Panc1 (cell line): ENCODE data around the gene PATJ. TPM values are rescaled to one million over a fixed set of nuclear protein-coding genes. Genes with fewer than 3 reads are reported as not detected.

ENCODE experiments used
- ATAC-seq: fragments of 200-7000 bp; cut with Tn5 transposase; 2 replicates; pipeline ENCODE4 v1.9.1; 2020; ENCODE audit warnings: mild to moderate bottlenecking, moderate library complexity
- BruUV-seq: library from RNA; stranded (reverse); fragments of 400-500 nt; replicated peaks from 2 replicates; lab custom pipeline; 2021; lab: Mats Ljungman, UMichigan
- CTCF ChIA-PET: fragments of 300-600 bp; sonication (Branson Sonifier 250); formaldehyde crosslinking; loops from one replicate; lab custom pipeline; 2022; ENCODE audit warnings: antibody characterized with exemption; lab: Charles Lee
- POLR2A ChIA-PET: fragments of 300-600 bp; sonication (Branson Sonifier 250); formaldehyde crosslinking; loops from one replicate; lab custom pipeline; 2022; ENCODE audit warnings: antibody characterized with exemption; lab: Charles Lee
- DNase-seq: peaks from one replicate; pipeline ENCODE4 v3.0.0-alpha.2; 2010; ENCODE audit warnings: low read depth, low spot score
- H3K27ac ChIP-seq: 2 replicates; pipeline ENCODE4 v1.5.1; 2011; ENCODE audit warnings: mild to moderate bottlenecking, low read length, inconsistent platforms
- H3K27me3 ChIP-seq: fragments of 200-500 bp; sonication (Bioruptor generic); 2 replicates; pipeline ENCODE4 v1.6.0; 2014; ENCODE audit warnings: low read length, inconsistent platforms; ENCODE audit not compliant: control insufficient read depth, insufficient read depth
- H3K36me3 ChIP-seq: fragments of 200-500 bp; sonication (Bioruptor generic); 2 replicates; pipeline ENCODE4 v1.5.1; 2014; ENCODE audit warnings: inconsistent platforms, mild to moderate bottlenecking, low read length, moderate library complexity; ENCODE audit not compliant: control insufficient read depth, insufficient read depth
- H3K4me1 ChIP-seq: 2 replicates; pipeline ENCODE4 v1.5.1; 2011; ENCODE audit warnings: inconsistent platforms, mild to moderate bottlenecking, low read length, moderate library complexity; ENCODE audit not compliant: control insufficient read depth, insufficient read depth
- H3K4me3 ChIP-seq, 2 experiments: 2 replicates each; pipeline ENCODE4 v1.5.1; 2011 to 2012; ENCODE audit warnings: low read depth in 2 of 2, low read length in 2 of 2, mild to moderate bottlenecking in 2 of 2, inconsistent platforms in 1 of 2, moderate library complexity in 1 of 2
- H3K9me3 ChIP-seq: fragments of 200-500 bp; sonication (Bioruptor generic); 2 replicates; pipeline ENCODE4 v1.5.1; 2014; ENCODE audit warnings: low read depth, mild to moderate bottlenecking, inconsistent platforms, low read length, moderate library complexity; ENCODE audit not compliant: control insufficient read depth, insufficient read depth
- CTCF ChIP-seq: fragments of 450-650 bp; IDR thresholded peaks from 2 replicates; pipeline ENCODE4 v1.5.1; 2017; ENCODE audit warnings: mild to moderate bottlenecking
- POLR2AphosphoS5 ChIP-seq: IDR thresholded peaks from 2 replicates; pipeline ENCODE4 v1.6.1; 2012; ENCODE audit warnings: mild to moderate bottlenecking, low read depth, low read length, moderate library complexity
- SIN3A ChIP-seq: IDR thresholded peaks from 2 replicates; pipeline ENCODE4 v1.6.1; 2012; ENCODE audit warnings: low read depth, mild to moderate bottlenecking, low read length, moderate library complexity, borderline replicate concordance; ENCODE audit not compliant: insufficient read depth
- TCF7L2 ChIP-seq: IDR thresholded peaks from 2 replicates; pipeline ENCODE4 v1.6.1; 2011; ENCODE audit warnings: mild to moderate bottlenecking, low read depth, low read length, inconsistent platforms
- in situ Hi-C: cut with HindIII; loops from 2 replicates; pipeline ENCODE4 v1.10.0; 2016; ENCODE audit warnings: low sequenced_read_pairs, low pct_unique_long_range_greater_than_20kb
- intact Hi-C: fragments of 100-400 bp; cut with micrococcal nuclease; formaldehyde crosslinking; loops from one replicate; pipeline ENCODE4 v1.10.0; 2022; ENCODE audit not compliant: unreplicated experiment
- total RNA-seq: library from RNA; stranded (reverse); gene quantifications from one replicate; pipeline ENCODE4 v1.2.1, GENCODE V29; 2021; ENCODE audit not compliant: unreplicated experiment
- TF ChIP-seq, protein P1 (sequence below), 2 experiments: IDR thresholded peaks; 2 replicates each; pipeline ENCODE4 v1.6.1; 2011 to 2012; ENCODE audit warnings: low read depth in 2 of 2, control low read depth in 1 of 2, low read length in 1 of 2, mild to moderate bottlenecking in 1 of 2, moderate library complexity in 1 of 2; ENCODE audit not compliant: insufficient read depth in 1 of 2

The PATJ gene
- total RNA-seq, 1 experiment from 2014 or later: 36.2 TPM

- ATAC-seq: no peak
- CTCF ChIA-PET: no interaction called here
Observed at GRCh38 chr1:62113507-62113906, 371.2 kb downstream of the PATJ start.

DNA sequence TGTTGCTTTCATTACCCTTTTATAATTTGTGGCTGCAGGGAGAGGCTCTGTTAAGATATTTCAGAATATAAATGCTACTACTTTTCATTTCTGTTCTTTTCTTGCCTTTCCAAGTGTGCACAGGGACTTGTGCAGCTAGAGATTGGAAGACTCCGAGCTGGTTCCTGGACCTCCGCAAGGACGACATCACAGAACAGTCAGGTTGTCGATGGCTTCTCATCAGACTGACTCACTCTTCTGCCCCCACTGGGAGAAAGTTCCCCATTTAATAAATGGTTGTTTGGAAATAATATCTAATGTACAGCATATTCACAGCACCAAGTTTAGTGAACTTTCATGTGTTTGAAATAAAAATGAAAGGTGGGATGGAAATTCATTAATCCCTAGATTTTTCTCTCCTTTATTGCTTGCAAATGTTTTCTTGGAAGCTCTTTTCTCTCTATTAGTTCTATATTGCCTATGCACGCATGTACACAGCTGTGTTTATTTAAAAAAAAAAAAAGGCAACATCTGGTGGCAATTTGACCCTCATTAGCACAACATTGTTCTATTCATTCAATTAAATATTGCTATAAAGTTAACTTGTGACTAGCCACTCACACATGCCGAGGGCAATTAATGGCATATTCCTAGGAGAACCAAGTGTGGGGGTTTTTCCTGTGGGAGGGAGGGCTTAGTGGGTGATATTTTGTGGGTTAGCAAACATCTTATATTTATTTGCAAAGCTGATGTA, 374.9 kb downstream of the PATJ start:
- Histone ChIP-seq H3K27ac (no peak overlapping the region), H3K27me3 (no peaks in the 10 kb centered on the region), H3K36me3 (no peaks in the 10 kb centered on the region; the same call in 1 of the 2 replicates), H3K4me1 (no peaks in the 10 kb centered on the region), H3K4me3 (no peak overlapping the region), H3K9me3 (no peaks in the 10 kb centered on the region)
- BruUV-seq: TSS peak; percentile 22
- CTCF ChIA-PET: no interaction called here
- TF ChIP-seq POLR2AphosphoS5: no peak
- no peak for TF ChIP-seq CTCF
- TF ChIP-seq, protein P1, sequence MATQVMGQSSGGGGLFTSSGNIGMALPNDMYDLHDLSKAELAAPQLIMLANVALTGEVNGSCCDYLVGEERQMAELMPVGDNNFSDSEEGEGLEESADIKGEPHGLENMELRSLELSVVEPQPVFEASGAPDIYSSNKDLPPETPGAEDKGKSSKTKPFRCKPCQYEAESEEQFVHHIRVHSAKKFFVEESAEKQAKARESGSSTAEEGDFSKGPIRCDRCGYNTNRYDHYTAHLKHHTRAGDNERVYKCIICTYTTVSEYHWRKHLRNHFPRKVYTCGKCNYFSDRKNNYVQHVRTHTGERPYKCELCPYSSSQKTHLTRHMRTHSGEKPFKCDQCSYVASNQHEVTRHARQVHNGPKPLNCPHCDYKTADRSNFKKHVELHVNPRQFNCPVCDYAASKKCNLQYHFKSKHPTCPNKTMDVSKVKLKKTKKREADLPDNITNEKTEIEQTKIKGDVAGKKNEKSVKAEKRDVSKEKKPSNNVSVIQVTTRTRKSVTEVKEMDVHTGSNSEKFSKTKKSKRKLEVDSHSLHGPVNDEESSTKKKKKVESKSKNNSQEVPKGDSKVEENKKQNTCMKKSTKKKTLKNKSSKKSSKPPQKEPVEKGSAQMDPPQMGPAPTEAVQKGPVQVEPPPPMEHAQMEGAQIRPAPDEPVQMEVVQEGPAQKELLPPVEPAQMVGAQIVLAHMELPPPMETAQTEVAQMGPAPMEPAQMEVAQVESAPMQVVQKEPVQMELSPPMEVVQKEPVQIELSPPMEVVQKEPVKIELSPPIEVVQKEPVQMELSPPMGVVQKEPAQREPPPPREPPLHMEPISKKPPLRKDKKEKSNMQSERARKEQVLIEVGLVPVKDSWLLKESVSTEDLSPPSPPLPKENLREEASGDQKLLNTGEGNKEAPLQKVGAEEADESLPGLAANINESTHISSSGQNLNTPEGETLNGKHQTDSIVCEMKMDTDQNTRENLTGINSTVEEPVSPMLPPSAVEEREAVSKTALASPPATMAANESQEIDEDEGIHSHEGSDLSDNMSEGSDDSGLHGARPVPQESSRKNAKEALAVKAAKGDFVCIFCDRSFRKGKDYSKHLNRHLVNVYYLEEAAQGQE (IDR thresholded peaks at IDR 0.05; ENCODE audit: insufficient read depth in 1 of 2, low read depth in 2 of 2, low read length in 1 of 2): no peak
- TF ChIP-seq TCF7L2: no peak
- TF ChIP-seq SIN3A: no peak
- DNase-seq (no peak), ATAC-seq (no peak)
- in situ Hi-C loops (no loop called here), intact Hi-C loops (no loop called here)
- POLR2A ChIA-PET: no interaction called here

More at GRCh38 chr1:62113507-62113906, 371.2 kb downstream of the PATJ start:
- intact Hi-C loops (no loop called here), in situ Hi-C loops (no loop called here)
- Histone ChIP-seq H3K4me3 (no peak overlapping the region), H3K36me3 (no peaks in the 10 kb centered on the region; the same call in 1 of the 2 replicates), H3K4me1 (no peaks in the 10 kb centered on the region), H3K9me3 (no peaks in the 10 kb centered on the region), H3K27ac (no peak overlapping the region), H3K27me3 (no peaks in the 10 kb centered on the region)
- no TSS peak for BruUV-seq
- DNase-seq: no peak
- POLR2A ChIA-PET: interaction anchor here (0.5 kb wide), 1 partner anchor 336 kb away, joined by 3 read pairs; no protein-coding TSS in a partner anchor
- TF ChIP-seq POLR2AphosphoS5 (no peak), SIN3A (no peak), TCF7L2 (no peak), CTCF (no peak)
- TF ChIP-seq, protein P1 (IDR thresholded peaks at IDR 0.05; ENCODE audit: insufficient read depth in 1 of 2, low read depth in 2 of 2, low read length in 1 of 2): no peak
